Lower leg skin (tissue), 4 donors: ENCODE results near the gene CLDN6. TPM values are rescaled to one million over a fixed set of nuclear protein-coding genes. Genes with fewer than 3 reads are reported as not detected.

Experiments
- DNase-seq, 2 donors: peaks; one replicate each; pipeline ENCODE4 v3.0.0-alpha.2; 2019; ENCODE audit warnings: low spot score in 2 of 2
- H3K4me3 ChIP-seq: fragments of 200-600 bp; sonication (generic); 2 replicates; pipeline ENCODE4 v1.5.1; 2017; ENCODE audit warnings: mild to moderate bottlenecking, low read depth; ENCODE audit not compliant: poor library complexity, severe bottlenecking
- POLR2A ChIP-seq, 2 donors: fragments of 450-650 bp; IDR thresholded peaks; one replicate each; pipeline ENCODE4 v1.6.1; 2016 to 2017; ENCODE audit warnings: antibody characterized with exemption in 2 of 2, mild to moderate bottlenecking in 1 of 2, moderate library complexity in 1 of 2
- WGBS, 2 donors: methylation state at CpG; one replicate each; pipeline ENCODE4 v1.1.5; 2018; 5-methylcytosine and 5-hydroxymethylcytosine counted together
- intact Hi-C: fragments of 100-400 bp; cut with DNase I; formaldehyde crosslinking; loops from one replicate; pipeline ENCODE4 v1.15.0; 2023; ENCODE audit warnings: low total_unique reads
- total RNA-seq, 4 donors: library from RNA; depleted of rRNA; stranded (reverse); fragments of >200 nt; gene quantifications; one replicate each; pipeline ENCODE4 v1.1.0, GENCODE V29; 2016
- TF ChIP-seq, protein P1 (sequence below), 3 donors: fragments of 450-650 bp; IDR thresholded peaks; one replicate each; pipeline ENCODE4 v1.5.1; 2016; ENCODE audit warnings: antibody characterized with exemption in 3 of 3, mild to moderate bottlenecking in 3 of 3, moderate library complexity in 2 of 3

The CLDN6 gene
- total RNA-seq, 4 donors from 2014 or later = not detected

GRCh38 chr16:3013491-3013951 is 4.5 kb downstream of the CLDN6 start:
- WGBS, 2 donors = 36 to 64% methylated on average over 20 to 25 of the region's 27 CpGs
- DNase-seq = no peak
- H3K4me3 ChIP-seq = no peak overlapping the region
- TF ChIP-seq POLR2A (IDR thresholded peaks at IDR 0.05) = no peak
- TF ChIP-seq, protein P1, sequence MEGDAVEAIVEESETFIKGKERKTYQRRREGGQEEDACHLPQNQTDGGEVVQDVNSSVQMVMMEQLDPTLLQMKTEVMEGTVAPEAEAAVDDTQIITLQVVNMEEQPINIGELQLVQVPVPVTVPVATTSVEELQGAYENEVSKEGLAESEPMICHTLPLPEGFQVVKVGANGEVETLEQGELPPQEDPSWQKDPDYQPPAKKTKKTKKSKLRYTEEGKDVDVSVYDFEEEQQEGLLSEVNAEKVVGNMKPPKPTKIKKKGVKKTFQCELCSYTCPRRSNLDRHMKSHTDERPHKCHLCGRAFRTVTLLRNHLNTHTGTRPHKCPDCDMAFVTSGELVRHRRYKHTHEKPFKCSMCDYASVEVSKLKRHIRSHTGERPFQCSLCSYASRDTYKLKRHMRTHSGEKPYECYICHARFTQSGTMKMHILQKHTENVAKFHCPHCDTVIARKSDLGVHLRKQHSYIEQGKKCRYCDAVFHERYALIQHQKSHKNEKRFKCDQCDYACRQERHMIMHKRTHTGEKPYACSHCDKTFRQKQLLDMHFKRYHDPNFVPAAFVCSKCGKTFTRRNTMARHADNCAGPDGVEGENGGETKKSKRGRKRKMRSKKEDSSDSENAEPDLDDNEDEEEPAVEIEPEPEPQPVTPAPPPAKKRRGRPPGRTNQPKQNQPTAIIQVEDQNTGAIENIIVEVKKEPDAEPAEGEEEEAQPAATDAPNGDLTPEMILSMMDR (IDR thresholded peaks at IDR 0.05) = no peak
- intact Hi-C loops = no loop called here

DNA sequence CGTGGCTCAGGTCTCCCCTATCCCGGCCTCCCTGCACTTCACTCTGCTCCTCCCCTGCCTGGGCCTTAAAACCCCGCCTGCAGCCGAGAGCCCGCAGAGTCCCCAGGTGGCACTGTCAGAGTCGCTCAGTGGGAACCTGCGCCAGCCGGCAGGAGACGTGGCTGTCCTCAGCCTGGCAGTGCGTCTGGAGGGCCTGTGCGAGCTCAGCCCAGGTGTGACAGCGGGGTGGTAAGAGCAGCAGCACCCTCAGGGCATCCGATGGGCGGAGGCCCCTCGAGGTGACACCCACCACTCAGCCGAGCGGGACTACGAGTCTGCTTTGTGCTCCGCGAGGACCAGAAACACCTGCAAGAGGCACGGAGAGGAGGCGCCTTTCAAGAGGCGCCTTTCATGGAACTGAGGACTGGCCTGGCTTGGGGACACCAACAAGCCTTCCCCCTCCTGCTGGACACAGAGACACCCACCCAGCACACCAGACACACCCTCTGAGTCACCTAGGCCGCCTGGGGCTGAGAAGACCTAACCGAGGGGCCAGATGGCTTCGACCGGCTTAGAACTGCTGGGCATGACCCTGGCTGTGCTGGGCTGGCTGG is 5.1 kb downstream of the CLDN6 start, which contains the start of gene CLDN9:
CLDN9 (plus strand) TSS at position 96 of the 593 bp plus-strand sequence; CDS start at position 536, 440 bp downstream.
- no peak for DNase-seq
- 22 to 33% methylated on average over 22 to 26 of the region's 27 CpGs for WGBS, 2 donors
- no peak within 1 kb of the TSS for H3K4me3 ChIP-seq
- intact Hi-C loops = no loop called here
- TF ChIP-seq POLR2A (IDR thresholded peaks at IDR 0.05) = no peak
- TF ChIP-seq, protein P1 (IDR thresholded peaks at IDR 0.05) = no peak

DNA sequence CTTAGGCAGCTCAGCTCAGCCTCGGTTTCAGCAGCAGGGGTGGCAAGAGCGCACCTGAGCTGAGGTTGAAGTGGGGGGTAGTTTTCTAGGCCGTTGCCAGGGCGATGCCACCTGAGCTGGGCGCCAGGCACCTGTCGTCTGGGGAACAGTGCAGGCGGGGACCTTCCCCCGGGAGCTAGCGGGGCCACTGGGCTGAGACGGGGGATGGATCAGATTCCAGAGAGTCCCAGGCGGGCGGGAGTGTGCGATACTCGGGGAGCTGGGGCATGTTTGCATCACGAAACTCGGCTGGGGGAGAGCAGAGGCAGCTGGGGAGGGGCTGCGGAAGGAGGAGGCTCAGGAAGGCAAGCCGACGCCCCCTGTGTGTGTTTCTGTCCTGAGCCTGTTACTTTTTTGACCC is 5.7 kb downstream of the CLDN6 start:
- DNase-seq = no peak
- WGBS, 2 donors = 10 to 11% methylated on average over 19 of the region's 19 CpGs
- intact Hi-C loops = no loop called here

DNA sequence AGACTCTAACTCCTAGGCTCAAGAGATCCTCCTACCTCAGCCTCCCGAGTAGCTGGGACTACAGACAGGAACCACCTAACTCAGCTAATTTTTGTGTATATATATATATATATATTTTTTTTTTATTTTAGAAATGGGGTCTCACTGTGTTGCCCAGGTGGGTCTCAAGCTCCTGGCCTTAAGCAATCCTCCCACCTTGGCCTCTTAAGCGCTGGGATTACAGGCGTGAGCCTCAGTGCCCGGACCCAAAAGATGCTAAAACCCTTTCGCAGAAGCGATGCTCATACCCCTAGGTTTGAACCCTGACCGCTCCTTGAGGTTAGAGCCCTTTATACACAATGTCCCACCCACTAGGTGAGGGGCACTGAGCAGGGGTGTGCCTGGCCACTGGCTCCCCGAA is 7.5 kb downstream of the CLDN6 start:
- intact Hi-C loops = no loop called here
- DNase-seq = no peak
- 91 to 97% methylated on average over 8 of the region's 8 CpGs for whole genome bisulfite sequencing, 2 donors
- H3K4me3 ChIP-seq = no peak overlapping the region
- TF ChIP-seq POLR2A (IDR thresholded peaks at IDR 0.05) = no peak
- TF ChIP-seq, protein P1 (IDR thresholded peaks at IDR 0.05) = no peak

More for the DNA sequence above, 5.7 kb downstream of the CLDN6 start:
- no peak overlapping the region for H3K4me3 ChIP-seq
- TF ChIP-seq POLR2A (IDR thresholded peaks at IDR 0.05) = no peak
- TF ChIP-seq, protein P1 (IDR thresholded peaks at IDR 0.05) = no peak

DNA sequence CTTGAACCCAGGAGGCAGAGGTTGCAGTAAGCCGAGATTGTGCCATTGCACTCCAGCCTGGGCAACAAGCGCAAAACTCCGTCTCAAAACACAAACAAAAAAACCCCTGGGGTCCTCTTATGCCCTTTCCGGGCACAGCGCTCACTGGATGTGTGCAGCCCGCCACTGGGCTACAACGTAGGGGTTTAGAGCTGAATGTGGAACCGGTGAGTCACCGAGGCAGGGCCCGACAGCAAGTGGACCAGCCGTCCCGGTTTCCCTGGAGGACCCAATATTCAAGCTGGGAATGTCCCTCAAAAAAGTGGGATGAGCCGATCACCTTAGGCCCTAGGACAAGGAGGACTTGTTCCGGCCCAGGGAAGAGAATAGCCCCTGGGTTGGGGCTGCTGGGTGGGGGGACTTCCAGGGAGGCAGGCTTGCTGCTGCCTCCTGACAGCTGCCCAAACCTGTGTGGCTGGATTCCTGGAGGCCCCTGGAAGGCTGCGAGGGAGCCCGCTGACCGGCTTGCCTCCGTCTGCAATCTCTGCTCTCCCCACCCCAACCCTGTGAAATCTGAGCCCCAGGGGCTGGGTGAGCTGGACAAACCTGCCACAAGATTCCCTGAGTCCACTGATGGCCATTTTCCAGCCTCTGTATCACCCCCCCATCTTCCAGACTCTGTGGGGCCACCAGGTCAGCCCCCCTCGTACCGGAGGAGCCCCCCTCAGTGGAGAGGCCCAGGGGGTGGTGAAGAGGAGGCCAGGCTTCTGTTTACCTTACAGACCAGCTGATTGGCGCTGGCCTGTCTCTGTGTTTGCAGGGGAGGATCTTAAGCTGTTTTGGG is 8.2 kb downstream of the CLDN6 start:
- DNase-seq = no peak
- TF ChIP-seq, protein P1 (IDR thresholded peaks at IDR 0.05) = no peak
- TF ChIP-seq POLR2A (IDR thresholded peaks at IDR 0.05) = no peak
- intact Hi-C loops = no loop called here

More for the DNA sequence above, 8.2 kb downstream of the CLDN6 start:
- H3K4me3 ChIP-seq = no peak overlapping the region
- 48 to 53% methylated on average over 16 to 21 of the region's 21 CpGs for WGBS, 2 donors
